ENCODE measurements around the gene CHRNA7. TPM values are rescaled to one million over a fixed set of nuclear protein-coding genes. Genes with fewer than 3 reads are reported as not detected.

CHRNA7 gene
- total and polyA plus RNA-seq, 2 experiments from 2014 or later = not detected

- no peak for DNase-seq
- H3K4me1 ChIP-seq (ENCODE audit: insufficient read depth) = no peaks in the 10 kb centered on the region
- TF ChIP-seq EZH2 (IDR thresholded peaks at IDR 0.05; ENCODE audit: insufficient read depth, poor library complexity, severe bottlenecking) (no peak), EZH2phosphoT487 (IDR thresholded peaks at IDR 0.05; ENCODE audit: insufficient read depth, low read depth) (no peak)
- H3K79me2 ChIP-seq (ENCODE audit: insufficient read depth) = no peaks in the 10 kb centered on the region
- no peak overlapping the region for H3K27ac ChIP-seq
- no peak overlapping the region for H2AFZ ChIP-seq
- WGBS, 2 experiments (ENCODE audit: low coverage in 1 of 2, low lambda C conversion rate in 2 of 2, missing lambda C conversion rate in 2 of 2) = 39 to 63% methylated on average over 2 of the region's 2 CpGs
- in situ Hi-C loops (cut with MboI) = no loop called here
- H3K4me3 ChIP-seq = no peak overlapping the region
- H3K9me2 ChIP-seq (ENCODE audit: insufficient read depth) = no peaks in the 10 kb centered on the region
- no peaks in the 10 kb centered on the region for H3K9me3 ChIP-seq (ENCODE audit: low read depth)
- H3K27me3 ChIP-seq (replicated peaks; ENCODE audit: insufficient read depth) = no peaks in the 10 kb centered on the region
- no peak overlapping the region for H3K4me2 ChIP-seq (ENCODE audit: unreplicated experiment)
- no peaks in the 10 kb centered on the region for H3K36me3 ChIP-seq (ENCODE audit: low read depth)
- H4K20me1 ChIP-seq (ENCODE audit: insufficient read depth) = no peaks in the 10 kb centered on the region
- no peak overlapping the region for H3K9ac ChIP-seq
- no peaks in the 10 kb centered on the region for H3F3A ChIP-seq (ENCODE audit: insufficient read depth)
Observed at GRCh38 chr15:32003558-32003957, 26.8 kb upstream of the CHRNA7 start.

DNA sequence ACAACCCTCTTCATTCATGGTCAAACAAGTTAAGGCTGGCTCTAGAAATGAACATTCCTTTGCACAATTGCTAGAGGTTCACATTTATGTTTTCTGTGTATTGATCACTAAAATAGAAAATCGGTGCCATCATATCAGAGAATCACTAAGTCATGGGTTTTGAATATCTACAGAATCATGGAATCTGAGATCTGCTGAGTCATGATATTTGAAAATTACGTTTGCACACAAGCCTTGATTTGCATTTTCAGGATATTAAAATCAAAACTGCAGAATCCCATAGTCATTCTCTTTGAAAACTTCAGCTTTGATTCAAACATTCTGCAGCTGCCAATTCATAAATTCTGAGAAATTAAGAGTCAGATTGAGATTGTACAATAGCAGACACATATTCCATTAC is 26.1 kb upstream of the CHRNA7 start:
- no peak overlapping the region for H3K4me3 ChIP-seq
- H4K20me1 ChIP-seq (ENCODE audit: insufficient read depth) = no peaks in the 10 kb centered on the region
- H3K27ac ChIP-seq = no peak overlapping the region
- H3K4me1 ChIP-seq (ENCODE audit: insufficient read depth) = no peaks in the 10 kb centered on the region
- no peak for TF ChIP-seq EZH2 (IDR thresholded peaks at IDR 0.05; ENCODE audit: insufficient read depth, poor library complexity, severe bottlenecking)
- TF ChIP-seq EZH2phosphoT487 (IDR thresholded peaks at IDR 0.05; ENCODE audit: insufficient read depth, low read depth) = no peak
- H3F3A ChIP-seq (ENCODE audit: insufficient read depth) = no peaks in the 10 kb centered on the region
- no peak overlapping the region for H2AFZ ChIP-seq
- H3K4me2 ChIP-seq (ENCODE audit: unreplicated experiment) = no peak overlapping the region
- H3K79me2 ChIP-seq (ENCODE audit: insufficient read depth) = no peaks in the 10 kb centered on the region
- H3K9me2 ChIP-seq (ENCODE audit: insufficient read depth) = no peaks in the 10 kb centered on the region
- in situ Hi-C loops (cut with MboI) = no loop called here
- no peaks in the 10 kb centered on the region for H3K9me3 ChIP-seq (ENCODE audit: low read depth)
- H3K36me3 ChIP-seq (ENCODE audit: low read depth) = no peaks in the 10 kb centered on the region
- WGBS, 2 experiments (ENCODE audit: low coverage in 1 of 2, low lambda C conversion rate in 2 of 2, missing lambda C conversion rate in 2 of 2) = 2 to 6% methylated on average over 2 of the region's 2 CpGs
- no peaks in the 10 kb centered on the region for H3K27me3 ChIP-seq (replicated peaks; ENCODE audit: insufficient read depth)
- H3K9ac ChIP-seq = no peak overlapping the region
- no peak for DNase-seq

- H3K27ac ChIP-seq = no peak overlapping the region
- no peaks in the 10 kb centered on the region for H3K36me3 ChIP-seq (ENCODE audit: low read depth)
- no peak overlapping the region for H3K9ac ChIP-seq
- H3K79me2 ChIP-seq (ENCODE audit: insufficient read depth) = no peaks in the 10 kb centered on the region
- H4K20me1 ChIP-seq (ENCODE audit: insufficient read depth) = no peaks in the 10 kb centered on the region
- H3K9me3 ChIP-seq (ENCODE audit: low read depth) = no peaks in the 10 kb centered on the region
- DNase-seq = no peak
- H3F3A ChIP-seq (ENCODE audit: insufficient read depth) = no peaks in the 10 kb centered on the region
- in situ Hi-C loops (cut with MboI) = no loop called here
- WGBS, 2 experiments (ENCODE audit: low coverage in 1 of 2, low lambda C conversion rate in 2 of 2, missing lambda C conversion rate in 2 of 2) = 31 to 34% methylated on average over 6 of the region's 6 CpGs
- TF ChIP-seq EZH2 (IDR thresholded peaks at IDR 0.05; ENCODE audit: insufficient read depth, poor library complexity, severe bottlenecking) (no peak), EZH2phosphoT487 (IDR thresholded peaks at IDR 0.05; ENCODE audit: insufficient read depth, low read depth) (no peak)
- no peak overlapping the region for H3K4me3 ChIP-seq
- H3K27me3 ChIP-seq (replicated peaks; ENCODE audit: insufficient read depth) = no peaks in the 10 kb centered on the region
- no peak overlapping the region for H2AFZ ChIP-seq
- H3K4me2 ChIP-seq (ENCODE audit: unreplicated experiment) = no peak overlapping the region
- H3K9me2 ChIP-seq (ENCODE audit: insufficient read depth) = no peaks in the 10 kb centered on the region
- H3K4me1 ChIP-seq (ENCODE audit: insufficient read depth) = no peaks in the 10 kb centered on the region
Observed at GRCh38 chr15:32007355-32007960, 22.9 kb upstream of the CHRNA7 start.

- H3K27me3 ChIP-seq (replicated peaks; ENCODE audit: insufficient read depth) = no peaks in the 10 kb centered on the region
- no peak overlapping the region for H3K4me3 ChIP-seq
- in situ Hi-C loops (cut with MboI) = no loop called here
- 23 to 37% methylated on average over 1 of the region's 1 CpG for WGBS, 2 experiments (ENCODE audit: low coverage in 1 of 2, low lambda C conversion rate in 2 of 2, missing lambda C conversion rate in 2 of 2)
- H2AFZ ChIP-seq = no peak overlapping the region
- TF ChIP-seq EZH2 (IDR thresholded peaks at IDR 0.05; ENCODE audit: insufficient read depth, poor library complexity, severe bottlenecking) (no peak), EZH2phosphoT487 (IDR thresholded peaks at IDR 0.05; ENCODE audit: insufficient read depth, low read depth) (no peak)
- no peaks in the 10 kb centered on the region for H3K36me3 ChIP-seq (ENCODE audit: low read depth)
- H3K27ac ChIP-seq = no peak overlapping the region
- H4K20me1 ChIP-seq (ENCODE audit: insufficient read depth) = no peaks in the 10 kb centered on the region
- no peaks in the 10 kb centered on the region for H3K9me2 ChIP-seq (ENCODE audit: insufficient read depth)
- no peak overlapping the region for H3K4me2 ChIP-seq (ENCODE audit: unreplicated experiment)
- H3K9me3 ChIP-seq (ENCODE audit: low read depth) = no peaks in the 10 kb centered on the region
- no peak overlapping the region for H3K9ac ChIP-seq
- H3K4me1 ChIP-seq (ENCODE audit: insufficient read depth) = no peaks in the 10 kb centered on the region
- H3K79me2 ChIP-seq (ENCODE audit: insufficient read depth) = no peaks in the 10 kb centered on the region
- no peak for DNase-seq
- no peaks in the 10 kb centered on the region for H3F3A ChIP-seq (ENCODE audit: insufficient read depth)
Observed at GRCh38 chr15:32014953-32015352, 15.4 kb upstream of the CHRNA7 start.

- Histone ChIP-seq H3K4me2 (ENCODE audit: unreplicated experiment) (no peak overlapping the region), H2AFZ (no peak overlapping the region), H3F3A (ENCODE audit: insufficient read depth) (no peaks in the 10 kb centered on the region), H3K4me1 (ENCODE audit: insufficient read depth) (no peaks in the 10 kb centered on the region), H3K36me3 (ENCODE audit: low read depth) (no peaks in the 10 kb centered on the region), H3K9me2 (ENCODE audit: insufficient read depth) (no peaks in the 10 kb centered on the region), H3K4me3 (no peak overlapping the region), H3K27me3 (replicated peaks; ENCODE audit: insufficient read depth) (no peaks in the 10 kb centered on the region), H3K9me3 (ENCODE audit: low read depth) (no peaks in the 10 kb centered on the region), H4K20me1 (ENCODE audit: insufficient read depth) (no peaks in the 10 kb centered on the region), H3K27ac (no peak overlapping the region), H3K79me2 (ENCODE audit: insufficient read depth) (no peaks in the 10 kb centered on the region), H3K9ac (no peak overlapping the region)
- in situ Hi-C loops (cut with MboI) = no loop called here
- TF ChIP-seq EZH2phosphoT487 (IDR thresholded peaks at IDR 0.05; ENCODE audit: insufficient read depth, low read depth) (no peak), EZH2 (IDR thresholded peaks at IDR 0.05; ENCODE audit: insufficient read depth, poor library complexity, severe bottlenecking) (no peak)
- DNase-seq = no peak
- 32 to 39% methylated on average over 2 of the region's 2 CpGs for WGBS, 2 experiments (ENCODE audit: low coverage in 1 of 2, low lambda C conversion rate in 2 of 2, missing lambda C conversion rate in 2 of 2)
Observed at GRCh38 chr15:32020156-32020555, 10.2 kb upstream of the CHRNA7 start.

All from GM23248 (cell line).